HepG2 (cell line): ENCODE data around the gene CSTPP1. TPM values are rescaled to one million over a fixed set of nuclear protein-coding genes. Genes with fewer than 3 reads are reported as not detected.

Experiments
- ATAC-seq: fragments of 200-7000 bp; cut with Tn5 transposase; 3 replicates; pipeline ENCODE4 v1.9.1; 2020; ENCODE audit warnings: mild to moderate bottlenecking, moderate library complexity
- BruUV-seq: library from RNA; stranded (reverse); fragments of 400-500 nt; replicated peaks from 2 replicates; lab custom pipeline; 2021; lab: Mats Ljungman, UMichigan
- CTCF ChIA-PET: fragments of 300-600 bp; formaldehyde crosslinking; extraction: SDS; loops from one replicate; lab custom pipeline; 2021; ENCODE audit warnings: low total read pairs, inconsistent platforms, low intra/inter-chr PET ratio; lab: Yijun Ruan, JAX
- POLR2A ChIA-PET: fragments of 350-600 bp; sonication (Branson Sonifier 250); formaldehyde crosslinking; loops from one replicate; lab custom pipeline; 2020; ENCODE audit warnings: antibody characterized with exemption, inconsistent platforms; lab: Yijun Ruan, JAX
- DNase-seq: peaks from one replicate; pipeline ENCODE4 v3.0.0-alpha.2; 2015; ENCODE audit warnings: low spot score
- FAIRE-seq: peaks from 3 replicates; lab custom pipeline; 2011; peaks lifted over from hg19 to GRCh38; lab: Jason Lieb, UNC
- H2AFZ ChIP-seq: one replicate; pipeline ENCODE4 v1.6.1; 2011; ENCODE audit warnings: low read length, inconsistent platforms
- H3K27ac ChIP-seq: fragments of 300-600 bp; 3 replicates; pipeline ENCODE4 v1.8.0; 2011; ENCODE audit warnings: mixed run types, mild to moderate bottlenecking, mixed read lengths, low read length, inconsistent platforms; ENCODE audit not compliant: insufficient read depth; ENCODE audit errors: extremely low read length
- H3K27me3 ChIP-seq, 2 experiments: fragments of 200-600 bp in 1 of 2; 2 replicates in 1 of 2; 3 replicates in 1 of 2; pipeline versions ENCODE4 v1.6.0 to v1.8.0; 2011; ENCODE audit warnings: low read length in 2 of 2, mild to moderate bottlenecking in 2 of 2, moderate library complexity in 2 of 2, inconsistent platforms in 1 of 2; ENCODE audit not compliant: insufficient read depth in 2 of 2, control insufficient read depth in 1 of 2
- H3K36me3 ChIP-seq, 2 experiments: fragments of 200-600 bp in 1 of 2; replicated peaks in 1 of 2; 2 replicates in 1 of 2; 3 replicates in 1 of 2; pipeline versions ENCODE4 v1.5.1 to v1.8.0; 2011; ENCODE audit warnings: low read length in 2 of 2, inconsistent platforms in 1 of 2; ENCODE audit not compliant: insufficient read depth in 2 of 2, control insufficient read depth in 1 of 2
- H3K4me1 ChIP-seq: 2 replicates; pipeline ENCODE4 v1.5.1; 2012; ENCODE audit warnings: low read length, inconsistent platforms; ENCODE audit not compliant: insufficient read depth
- H3K4me2 ChIP-seq: 2 replicates; pipeline ENCODE4 v1.6.0; 2011; ENCODE audit warnings: low read depth, low read length, inconsistent platforms
- H3K4me3 ChIP-seq, 3 experiments: fragments of 200-600 bp in 1 of 3; sonication (generic), shearing (Covaris generic) in 1 of 3; replicated peaks in 1 of 3; 2 replicates each; pipeline ENCODE4 v1.5.1; 2011 to 2016; ENCODE audit warnings: low read length in 3 of 3, inconsistent platforms in 2 of 3, low read depth in 2 of 3, mild to moderate bottlenecking in 2 of 3, control low read depth in 1 of 3, mixed read lengths in 1 of 3; ENCODE audit not compliant: insufficient read depth in 1 of 3
- H3K79me2 ChIP-seq: one replicate; pipeline ENCODE4 v1.6.1; 2011; ENCODE audit warnings: low read length, inconsistent platforms; ENCODE audit not compliant: insufficient read depth
- H3K9ac ChIP-seq: 2 replicates; pipeline ENCODE4 v1.6.0; 2011; ENCODE audit warnings: mild to moderate bottlenecking, low read depth, low read length, inconsistent platforms; ENCODE audit not compliant: insufficient read depth
- H3K9me3 ChIP-seq: 2 replicates; pipeline ENCODE4 v1.5.1; 2012; ENCODE audit warnings: mild to moderate bottlenecking, low read length
- H4K20me1 ChIP-seq: 2 replicates; pipeline ENCODE4 v1.6.0; 2011; ENCODE audit warnings: inconsistent platforms, mild to moderate bottlenecking, low read length, moderate library complexity; ENCODE audit not compliant: insufficient read depth
- NR3C1 ChIP-seq: sonication (generic); formaldehyde crosslinking; IDR thresholded peaks from 2 replicates; pipeline ENCODE4 v1.4.0; 2020; ENCODE audit warnings: missing genetic modification reagents
- PHF20 ChIP-seq: sonication (generic); formaldehyde crosslinking; IDR thresholded peaks from 2 replicates; pipeline ENCODE4 v1.5.0; 2020; ENCODE audit warnings: mild to moderate bottlenecking, missing genetic modification reagents
- SKIL ChIP-seq: sonication (generic); formaldehyde crosslinking; IDR thresholded peaks from 2 replicates; pipeline ENCODE4 v1.8.0; 2022; ENCODE audit warnings: missing genetic modification reagents, mild to moderate bottlenecking, moderate library complexity, borderline replicate concordance
- SNAPC4 ChIP-seq: sonication (generic); formaldehyde crosslinking; IDR thresholded peaks from 2 replicates; pipeline ENCODE4 v1.4.0; 2020; ENCODE audit warnings: mild to moderate bottlenecking, missing genetic modification reagents
- ZNF253 ChIP-seq: sonication (generic); formaldehyde crosslinking; IDR thresholded peaks from 2 replicates; pipeline ENCODE4 v1.8.0; 2022; ENCODE audit warnings: mild to moderate bottlenecking, missing genetic modification reagents, borderline replicate concordance
- ZNF275 ChIP-seq: sonication (generic); formaldehyde crosslinking; IDR thresholded peaks from 2 replicates; pipeline ENCODE4 v1.8.0; 2022; ENCODE audit warnings: missing genetic modification reagents, mild to moderate bottlenecking, inconsistent platforms, borderline replicate concordance
- ZNF367 ChIP-seq: sonication (generic); formaldehyde crosslinking; IDR thresholded peaks from 2 replicates; pipeline ENCODE4 v1.4.0; 2020; ENCODE audit warnings: missing genetic modification reagents, borderline replicate concordance
- ZNF672 ChIP-seq: sonication (generic); formaldehyde crosslinking; IDR thresholded peaks from 2 replicates; pipeline ENCODE4 v1.8.1; 2022; ENCODE audit warnings: missing genetic modification reagents
- in situ Hi-C: cut with HindIII; loops from 2 replicates; pipeline ENCODE4 v1.10.0; 2017; ENCODE audit warnings: low pct_unique_long_range_greater_than_20kb; ENCODE audit not compliant: extremely low pct_ligation_motif_present
- intact Hi-C: fragments of 100-400 bp; cut with micrococcal nuclease; formaldehyde crosslinking; loops from one replicate; pipeline ENCODE4 v1.10.0; 2022; ENCODE audit not compliant: unreplicated experiment
- polyA plus RNA-seq, 8 experiments: library from polyadenylated mRNA; depleted of rRNA in 3 of 8; stranded (reverse) in 7 of 8; unstranded in 1 of 8; fragments of >200 nt; fragmentation: Illumina TruSeq in 4 of 8; extraction: Trizol in 4 of 8; gene quantifications; 2 replicates each; pipeline versions ENCODE4 v1.2.1 to v1.2.3, GENCODE V29; 2011 to 2016; ENCODE audit warnings: low read depth in 4 of 8, missing spikeins in 1 of 8, mixed read lengths in 1 of 8; ENCODE audit not compliant: insufficient read depth in 1 of 8
- total RNA-seq, 5 experiments: library from RNA; depleted of rRNA; stranded (reverse); fragments of >200 nt; fragmentation: Illumina TruSeq; extraction: Trizol; gene quantifications; 2 replicates each; pipeline ENCODE4 v1.2.3, GENCODE V29; 2016; ENCODE audit warnings: low read depth in 1 of 5
- TF ChIP-seq, protein P1 (sequence below): sonication (generic); formaldehyde crosslinking; IDR thresholded peaks from 2 replicates; pipeline ENCODE4 v1.4.0; 2020; ENCODE audit warnings: missing genetic modification reagents
- TF ChIP-seq, protein P2 (sequence below): sonication (generic); formaldehyde crosslinking; conservative IDR thresholded peaks from 2 replicates; pipeline ENCODE4 v1.8.0; 2022; ENCODE audit warnings: low read depth, missing genetic modification reagents

The CSTPP1 gene
- total and polyA plus RNA-seq, 2 of the 13 experiments (the other 11 are each of a cell fraction or from before 2014, with no cell fraction given): 12.3 to 14.6 TPM

DNA sequence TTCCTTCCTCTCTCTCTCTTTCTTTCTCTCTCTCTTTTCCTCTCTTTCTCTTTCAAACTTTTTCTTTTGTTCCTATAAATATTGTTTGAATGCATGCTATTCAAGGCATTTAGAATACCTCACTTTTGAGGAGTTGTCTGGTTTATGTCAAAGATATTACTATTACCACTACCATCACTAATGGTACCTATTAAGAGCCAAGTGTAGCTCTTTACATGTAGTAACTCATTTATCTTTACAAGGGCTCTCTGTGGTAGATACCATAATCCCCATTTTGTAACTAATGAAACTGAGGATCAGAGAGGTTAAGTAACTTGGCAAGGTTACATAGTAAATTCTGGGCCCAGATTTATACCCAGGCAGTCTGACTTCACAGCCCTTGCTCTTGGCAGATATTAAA, 116.0 kb downstream of the CSTPP1 start:
- no peak overlapping the region for H3K4me2 ChIP-seq
- H4K20me1 ChIP-seq: no peaks in the 10 kb centered on the region
- H3K4me1 ChIP-seq: peaks cover 10% of the 10 kb centered on the region
- ChIA-PET CTCF (no interaction called here), POLR2A (no interaction called here)
- no peaks in the 10 kb centered on the region for H3K79me2 ChIP-seq
- no peaks in the 10 kb centered on the region for H3K9me3 ChIP-seq
- no peak overlapping the region for H3K27ac ChIP-seq
- no TSS peak for BruUV-seq
- no peak overlapping the region for H2AFZ ChIP-seq
- ATAC-seq (no peak), FAIRE-seq (no peak), DNase-seq (no peak)
- in situ Hi-C loops (no loop called here), intact Hi-C loops (no loop called here)
- no peaks in the 10 kb centered on the region for H3K27me3 ChIP-seq
- H3K36me3 ChIP-seq: 0 out of 5 replicates have a peak, but pooled peaks cover 0 to 1% of the 10 kb centered on the region in 2 experiments
- no peak overlapping the region for H3K9ac ChIP-seq
- H3K4me3 ChIP-seq: no peak overlapping the region
- TF ChIP-seq ZNF367 (CRISPR knock-in tag) (no peak), ZNF275 (CRISPR knock-in tag) (no peak), PHF20 (CRISPR knock-in tag) (no peak), ZNF253 (CRISPR knock-in tag) (no peak), NR3C1 (no peak), SNAPC4 (CRISPR knock-in tag) (no peak), SKIL (CRISPR knock-in tag) (no peak), ZNF672 (CRISPR knock-in tag) (no peak)
- TF ChIP-seq, protein P1, sequence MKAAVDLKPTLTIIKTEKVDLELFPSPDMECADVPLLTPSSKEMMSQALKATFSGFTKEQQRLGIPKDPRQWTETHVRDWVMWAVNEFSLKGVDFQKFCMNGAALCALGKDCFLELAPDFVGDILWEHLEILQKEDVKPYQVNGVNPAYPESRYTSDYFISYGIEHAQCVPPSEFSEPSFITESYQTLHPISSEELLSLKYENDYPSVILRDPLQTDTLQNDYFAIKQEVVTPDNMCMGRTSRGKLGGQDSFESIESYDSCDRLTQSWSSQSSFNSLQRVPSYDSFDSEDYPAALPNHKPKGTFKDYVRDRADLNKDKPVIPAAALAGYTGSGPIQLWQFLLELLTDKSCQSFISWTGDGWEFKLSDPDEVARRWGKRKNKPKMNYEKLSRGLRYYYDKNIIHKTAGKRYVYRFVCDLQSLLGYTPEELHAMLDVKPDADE (CRISPR knock-in tag): no peak
- TF ChIP-seq, protein P2, sequence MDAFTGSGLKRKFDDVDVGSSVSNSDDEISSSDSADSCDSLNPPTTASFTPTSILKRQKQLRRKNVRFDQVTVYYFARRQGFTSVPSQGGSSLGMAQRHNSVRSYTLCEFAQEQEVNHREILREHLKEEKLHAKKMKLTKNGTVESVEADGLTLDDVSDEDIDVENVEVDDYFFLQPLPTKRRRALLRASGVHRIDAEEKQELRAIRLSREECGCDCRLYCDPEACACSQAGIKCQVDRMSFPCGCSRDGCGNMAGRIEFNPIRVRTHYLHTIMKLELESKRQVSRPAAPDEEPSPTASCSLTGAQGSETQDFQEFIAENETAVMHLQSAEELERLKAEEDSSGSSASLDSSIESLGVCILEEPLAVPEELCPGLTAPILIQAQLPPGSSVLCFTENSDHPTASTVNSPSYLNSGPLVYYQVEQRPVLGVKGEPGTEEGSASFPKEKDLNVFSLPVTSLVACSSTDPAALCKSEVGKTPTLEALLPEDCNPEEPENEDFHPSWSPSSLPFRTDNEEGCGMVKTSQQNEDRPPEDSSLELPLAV (CRISPR knock-in tag): no peak
